Right ventricle myocardium superior (tissue), 1 donor: ENCODE results near the gene MPLKIP. TPM values are rescaled to one million over a fixed set of nuclear protein-coding genes. Genes with fewer than 3 reads are reported as not detected.
"Not testable (repeated sequence)": the region's sequence is repeated elsewhere in the genome, so short reads cannot be mapped to it uniquely, and the experiment has no call there.

Experiments
- ATAC-seq: fragments of 200-7000 bp; cut with Tn5 transposase; one replicate; pipeline ENCODE4 v1.9.1; 2020; ENCODE audit warnings: mild to moderate bottlenecking; ENCODE audit not compliant: poor library complexity
- DNase-seq: peaks from one replicate; pipeline ENCODE4 v3.0.0-alpha.2; 2020
- intact Hi-C: fragments of 100-400 bp; cut with DNase I; formaldehyde crosslinking; loops from one replicate; pipeline ENCODE4 v1.11.2; 2022
- total RNA-seq: library from RNA; stranded (reverse); fragmentation: NEBNext Ultra II Directional; extraction: Animal tissue kit (Norgen Biotek cat#: 25700); gene quantifications from one replicate; pipeline ENCODE4 v1.2.1, GENCODE V29; 2021
- donor health status: DM: no; HTN: yes; CAD: no; lungs with severe emphysema.

Gene MPLKIP
- total RNA-seq, 1 donor from 2014 or later: 13.6 TPM

DNA sequence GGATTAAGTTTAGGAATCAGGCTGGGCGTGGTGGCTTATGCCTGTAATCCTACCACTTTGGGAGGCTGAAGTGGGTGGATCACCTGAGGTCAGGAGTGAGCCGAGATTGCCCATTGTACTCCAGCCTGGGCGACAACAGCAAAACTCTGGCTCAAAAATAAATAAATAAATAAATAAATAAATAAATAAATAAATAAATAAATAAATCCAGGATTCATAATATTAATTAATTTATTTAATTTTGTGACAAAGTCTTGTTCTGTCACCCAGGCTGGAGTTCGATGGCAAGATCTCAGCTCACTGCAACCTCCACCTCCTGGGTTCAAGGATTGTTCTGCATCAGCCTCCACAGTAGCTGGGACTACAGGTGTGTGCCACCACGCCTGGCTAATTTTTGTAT, 4.6 kb upstream of the MPLKIP start:
- intact Hi-C loops: no loop called here
- DNase-seq: no peak
- ATAC-seq: no peak

DNA sequence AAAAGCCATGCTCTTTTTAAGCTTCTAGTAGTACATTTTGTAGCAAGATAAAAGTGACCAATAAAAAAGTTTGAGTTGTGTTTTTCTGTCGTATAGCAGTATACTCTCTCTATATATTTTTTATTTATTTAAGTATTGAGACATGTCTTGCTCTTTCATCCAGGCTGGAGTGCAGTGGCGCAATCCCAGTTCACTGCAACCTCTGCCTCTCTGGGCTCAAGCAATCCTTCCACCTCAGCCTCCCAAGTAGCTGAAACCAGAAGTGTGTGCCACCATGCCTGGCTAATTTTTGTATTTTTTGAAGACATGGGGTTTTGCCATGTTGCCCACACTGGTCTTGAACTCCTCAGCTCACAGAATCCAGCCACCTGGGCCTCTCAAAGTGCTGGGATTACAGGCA, 3.1 kb upstream of the MPLKIP start:
- no peak for DNase-seq
- ATAC-seq: no peak
- intact Hi-C loops: no loop called here

DNA sequence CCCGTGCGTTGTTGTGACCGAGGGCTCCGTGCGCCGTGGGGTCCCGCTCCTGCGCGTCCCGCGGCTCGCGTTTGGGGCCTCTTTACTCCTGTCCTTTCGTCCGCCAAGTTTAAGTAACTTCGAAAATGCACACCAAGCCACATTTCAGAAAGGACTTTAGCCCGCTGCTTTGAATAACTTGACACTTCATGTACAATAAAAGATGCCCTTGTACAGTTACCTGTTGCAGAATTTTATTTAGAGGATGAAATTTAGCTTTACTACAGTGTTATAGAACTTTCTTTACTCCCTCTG, 842 bp upstream of the MPLKIP start:
- intact Hi-C loops: no loop called here
- ATAC-seq (no peak), DNase-seq (peak; percentile 59)

DNA sequence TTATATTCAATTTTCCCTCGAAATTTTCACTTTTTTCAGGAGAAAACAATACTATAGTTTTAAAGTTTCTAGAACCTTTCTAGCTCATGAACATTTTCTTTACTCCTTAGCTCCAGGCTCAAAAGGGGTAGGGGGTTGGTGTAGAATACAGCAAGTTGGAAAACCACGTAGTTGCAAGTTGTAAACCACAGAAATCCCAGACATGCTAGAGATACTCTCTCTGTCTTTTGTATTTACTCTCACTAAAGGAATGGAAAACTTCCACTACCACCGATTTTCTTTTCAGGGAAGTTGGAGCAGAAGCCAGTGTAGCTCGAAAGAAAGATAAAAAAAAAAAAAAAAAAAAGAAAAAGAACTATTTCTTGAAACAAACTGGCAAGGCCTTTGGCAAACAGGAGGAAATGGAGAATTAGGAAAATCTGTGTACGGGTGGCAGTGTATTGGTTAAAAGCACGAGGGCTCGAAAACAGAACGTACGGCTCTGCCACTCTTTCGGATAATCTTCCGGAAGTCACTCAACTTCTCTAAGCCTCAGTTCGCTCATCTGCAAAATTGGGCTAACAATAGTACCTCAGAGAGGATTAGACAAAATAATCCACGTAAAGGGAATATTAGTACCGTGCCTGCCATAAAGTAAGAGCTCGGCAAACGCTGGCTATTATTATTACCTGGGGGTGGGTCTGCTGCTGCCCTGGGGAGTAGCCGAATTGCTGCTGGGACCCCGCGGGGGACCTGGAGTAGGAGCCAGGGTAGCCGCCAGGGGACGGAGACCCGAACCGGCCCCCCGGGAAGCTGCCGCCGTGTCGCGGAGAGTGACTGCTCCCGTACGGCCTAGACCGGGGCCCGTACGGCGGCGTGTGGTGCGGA, 628 bp downstream of the MPLKIP start:
- peak; percentile 78 for ATAC-seq
- no peak for DNase-seq
- intact Hi-C loops: no loop called here

DNA sequence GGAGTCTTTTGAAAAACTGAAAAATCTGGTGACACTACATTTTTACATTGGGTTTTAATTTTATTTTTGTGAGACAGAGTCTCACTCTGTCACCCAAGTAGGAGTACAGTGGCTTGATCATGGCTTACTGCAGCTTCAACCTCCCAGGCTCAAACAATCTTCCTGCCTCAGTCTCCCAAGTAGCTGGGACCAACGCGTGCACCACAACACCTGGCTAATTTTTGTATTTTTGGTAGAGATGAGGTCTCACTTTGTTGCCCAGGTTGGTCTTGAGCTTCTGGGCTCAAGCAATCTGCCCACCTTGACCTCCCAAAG, 11.5 kb downstream of the MPLKIP start:
- ATAC-seq (no peak), DNase-seq (no peak)
- intact Hi-C loops: no loop called here

DNA sequence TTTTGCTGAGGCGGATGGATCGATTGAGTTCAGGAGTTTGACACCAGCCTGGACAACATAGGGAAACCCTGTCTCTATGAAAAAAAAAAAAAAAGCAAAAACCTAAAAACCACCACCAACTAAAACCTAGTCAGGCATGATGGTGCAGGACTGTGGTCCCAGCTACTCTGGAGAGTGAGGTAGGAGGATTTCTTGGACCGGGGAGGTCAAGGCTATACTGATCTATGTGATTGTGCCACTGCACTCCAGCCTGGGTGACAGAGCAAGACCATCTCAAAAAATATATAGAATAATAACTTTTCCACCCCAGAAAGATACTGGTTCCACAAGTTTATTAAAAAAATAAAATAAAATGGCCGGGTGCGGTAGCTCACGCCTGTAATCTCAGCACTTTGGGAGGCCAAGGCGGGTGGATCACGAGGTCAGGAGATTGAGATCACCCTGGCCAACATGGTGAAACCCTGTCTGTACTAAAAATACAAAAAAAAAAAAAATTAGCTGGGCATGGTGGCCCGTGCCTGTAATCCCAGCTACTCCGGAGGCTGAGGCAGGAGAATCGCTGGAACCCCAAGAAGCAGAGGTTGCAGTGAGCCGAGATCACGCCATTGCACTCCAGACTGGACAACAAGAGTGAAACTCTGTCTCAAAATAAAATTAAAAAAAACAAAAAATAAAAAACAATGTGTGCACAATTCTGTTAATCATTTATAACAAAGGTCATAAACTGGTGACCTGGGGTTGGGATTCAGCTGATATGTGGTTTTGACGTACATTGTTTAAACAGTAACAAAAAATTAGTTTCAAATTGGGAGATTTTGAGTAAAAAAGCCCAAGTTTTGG, 12.1 kb downstream of the MPLKIP start:
- DNase-seq, intact Hi-C loops, ATAC-seq: not testable (repeated sequence)

DNA sequence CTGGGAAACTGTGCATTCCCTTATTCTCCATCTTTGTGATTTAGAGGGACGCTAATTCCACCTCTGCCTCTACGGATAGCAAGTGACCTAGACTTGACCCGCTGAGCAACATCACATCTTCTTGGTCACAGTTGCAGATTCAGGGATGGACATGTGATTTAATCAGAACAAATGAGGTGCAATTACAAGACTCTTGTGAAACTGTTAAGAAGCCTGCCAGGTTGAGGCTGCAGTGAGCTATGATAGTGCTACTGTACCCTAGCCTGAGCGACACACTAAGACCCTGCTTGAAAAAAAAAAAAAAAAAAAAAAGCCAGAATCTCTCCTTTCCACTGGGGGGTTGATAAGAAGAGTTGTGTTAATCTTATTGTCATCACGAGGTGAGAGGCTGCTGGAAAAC, 14.4 kb downstream of the MPLKIP start:
- ATAC-seq (no peak), DNase-seq (no peak)
- intact Hi-C loops: no loop called here

DNA sequence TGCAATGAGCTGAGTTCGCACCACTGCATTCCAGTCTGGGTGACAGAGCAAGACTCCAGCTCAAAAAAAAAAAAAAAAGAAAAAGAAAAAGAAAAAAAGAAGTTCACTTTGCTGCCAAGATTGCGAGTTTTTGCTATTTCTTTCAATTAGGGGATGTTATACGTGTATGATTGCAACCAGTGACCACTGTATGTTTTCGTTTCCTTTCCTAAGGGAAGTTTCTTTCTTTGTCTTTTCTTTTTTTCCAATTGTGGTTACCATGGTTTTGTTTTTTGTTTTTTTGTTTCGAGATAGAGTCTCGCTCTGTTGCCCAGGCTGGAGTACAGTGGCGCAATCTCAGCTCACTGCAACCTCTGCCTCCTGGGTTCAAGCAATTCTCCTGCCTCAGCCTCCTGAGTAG, 16.2 kb downstream of the MPLKIP start:
- intact Hi-C loops, ATAC-seq, DNase-seq: not testable (repeated sequence)

DNA sequence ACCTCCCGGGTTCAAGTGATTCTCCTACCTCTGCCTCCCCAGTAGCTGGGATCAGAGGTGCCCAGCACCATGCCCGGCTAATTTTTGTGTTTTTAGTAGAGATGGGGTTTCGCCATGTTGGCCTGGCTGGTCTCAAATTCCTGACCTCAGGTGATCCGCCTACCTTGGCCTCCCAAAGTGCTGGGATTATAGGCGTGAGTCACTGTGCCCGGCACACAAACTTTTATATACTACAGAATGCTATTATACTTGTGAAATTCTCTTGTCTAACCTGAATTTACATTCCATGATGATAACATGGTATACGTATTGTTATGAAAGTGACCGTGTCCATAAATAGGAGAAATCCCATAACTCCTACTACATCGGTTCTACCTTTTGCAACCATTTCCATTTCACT, 17.2 kb downstream of the MPLKIP start:
- DNase-seq, intact Hi-C loops, ATAC-seq: not testable (repeated sequence)

DNA sequence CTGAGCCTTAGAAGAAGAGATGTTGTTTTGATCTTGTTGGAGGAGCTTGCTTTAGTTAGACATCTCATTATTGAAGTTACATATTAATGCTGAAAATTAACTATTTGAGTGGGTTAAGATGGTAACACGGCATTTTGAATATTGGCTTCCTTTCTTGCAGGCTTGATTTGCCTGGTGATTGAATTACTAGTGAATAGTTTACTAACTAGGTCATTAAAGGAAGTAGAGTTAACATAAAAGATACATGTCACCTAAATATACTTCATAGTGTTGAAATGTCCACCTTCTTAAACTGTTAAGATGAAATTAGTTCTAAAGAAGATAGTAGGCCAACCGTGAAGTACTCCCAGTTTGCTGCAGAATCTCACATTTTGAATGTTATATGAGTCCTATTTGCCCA, 18.5 kb downstream of the MPLKIP start:
- intact Hi-C loops: no loop called here
- ATAC-seq: no peak
- DNase-seq: no peak

DNA sequence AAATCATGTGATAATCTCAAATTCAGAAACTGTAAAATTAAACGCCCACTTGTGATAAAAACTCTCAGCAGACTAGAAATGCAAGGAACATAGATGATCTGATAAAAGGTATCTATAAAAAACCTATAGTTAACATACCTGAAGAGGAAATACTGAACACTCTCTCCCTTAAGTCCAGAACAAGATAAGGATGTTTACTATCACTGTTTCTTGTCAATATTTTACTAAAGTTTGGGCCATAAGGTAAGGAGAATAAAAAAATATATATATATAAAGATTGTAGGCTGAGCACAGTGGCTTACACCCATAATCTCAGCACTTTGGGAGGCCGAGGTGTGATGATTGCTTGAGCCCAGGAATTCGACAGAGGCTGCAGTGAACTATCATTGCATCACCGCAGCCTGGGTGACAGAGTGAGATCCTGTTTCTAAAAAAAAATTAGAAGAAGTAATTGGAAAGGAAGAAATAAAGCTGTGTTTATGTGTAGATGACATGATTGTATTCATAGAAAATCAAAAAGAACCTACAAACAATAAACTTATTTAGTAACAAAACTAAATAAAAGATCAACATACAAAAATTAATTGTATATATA, 28.4 kb downstream of the MPLKIP start:
- intact Hi-C loops: no loop called here
- no peak for ATAC-seq
- no peak for DNase-seq

DNA sequence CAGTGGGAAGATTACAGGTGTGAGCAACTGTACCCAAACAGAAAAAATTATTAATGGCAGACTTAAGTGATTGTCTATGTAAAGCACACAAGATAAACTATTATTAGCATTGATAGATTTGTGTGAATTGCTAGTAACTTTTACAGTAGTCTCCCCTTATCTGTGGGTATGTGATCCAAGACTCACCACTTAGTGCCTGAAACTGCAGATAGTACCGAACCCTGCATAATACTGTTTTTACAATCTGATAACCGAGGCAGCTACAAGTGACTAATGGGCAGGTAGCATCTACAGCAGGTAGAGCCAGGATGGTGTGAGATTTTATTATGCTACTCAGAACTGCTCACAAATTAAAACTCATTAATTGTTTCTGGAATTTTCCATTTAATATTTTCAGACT, 31.5 kb downstream of the MPLKIP start:
- DNase-seq: no peak
- no peak for ATAC-seq
- intact Hi-C loops: no loop called here

DNA sequence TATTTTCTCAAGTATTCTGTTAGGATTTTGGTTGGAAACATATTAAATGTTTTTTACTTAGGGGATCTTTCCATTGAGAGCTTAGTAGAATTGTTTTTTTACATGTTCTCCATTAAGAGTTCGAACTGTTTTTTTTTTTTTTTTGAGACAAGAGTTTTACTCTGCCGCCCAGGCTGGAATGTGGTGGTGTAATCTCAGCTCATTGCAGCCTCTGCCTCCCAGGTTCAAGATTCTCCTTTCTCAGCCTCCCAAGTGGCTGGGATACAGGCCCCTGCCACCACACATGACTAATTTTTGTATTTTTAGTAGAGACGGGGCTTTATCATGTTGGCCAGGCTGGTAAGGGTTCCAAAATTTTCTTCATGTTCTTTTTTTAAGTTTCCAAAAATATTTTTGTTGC, 33.2 kb downstream of the MPLKIP start:
- ATAC-seq (no peak), DNase-seq (no peak)
- intact Hi-C loops: no loop called here

DNA sequence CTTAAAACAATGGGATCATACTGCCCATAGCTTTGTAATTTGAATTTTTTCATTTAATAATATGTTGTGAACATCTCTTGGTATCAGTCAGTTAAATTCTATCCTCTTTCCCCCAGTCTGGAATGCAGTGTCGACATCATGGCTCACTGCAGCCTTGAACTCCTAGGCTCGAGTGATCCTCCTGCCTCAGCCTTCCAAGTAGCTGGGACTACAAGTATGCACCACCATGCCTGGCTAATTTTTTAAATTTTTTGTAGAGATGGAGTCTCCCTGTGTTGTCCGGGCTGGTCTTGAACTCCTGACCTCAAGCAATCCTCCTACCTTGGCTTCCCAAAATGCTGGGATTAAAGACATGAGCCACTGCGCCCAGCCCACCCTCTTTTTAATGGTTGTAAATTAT, 34.6 kb downstream of the MPLKIP start:
- ATAC-seq (no peak), DNase-seq (no peak)
- intact Hi-C loops: no loop called here

DNA sequence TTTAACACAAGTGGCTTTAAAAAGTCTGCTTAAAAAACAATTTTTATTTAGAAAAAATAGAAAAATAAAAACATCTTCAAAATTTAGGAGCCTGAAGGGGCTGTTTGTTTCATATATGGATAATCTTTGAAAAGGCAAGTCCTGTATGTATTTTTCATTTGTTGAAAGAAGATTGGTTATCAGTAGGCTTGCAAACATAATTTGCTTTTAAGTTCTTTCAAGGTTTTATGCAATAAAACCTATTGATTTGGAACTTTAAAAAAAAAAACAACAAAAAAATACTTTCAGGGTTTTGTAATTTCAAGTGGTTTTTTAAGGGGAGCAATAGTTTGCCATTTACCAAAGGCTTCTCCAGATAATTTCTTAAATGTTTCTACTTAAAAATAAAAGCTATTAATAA, 35.6 kb downstream of the MPLKIP start:
- no peak for ATAC-seq
- no peak for DNase-seq
- intact Hi-C loops: no loop called here

DNA sequence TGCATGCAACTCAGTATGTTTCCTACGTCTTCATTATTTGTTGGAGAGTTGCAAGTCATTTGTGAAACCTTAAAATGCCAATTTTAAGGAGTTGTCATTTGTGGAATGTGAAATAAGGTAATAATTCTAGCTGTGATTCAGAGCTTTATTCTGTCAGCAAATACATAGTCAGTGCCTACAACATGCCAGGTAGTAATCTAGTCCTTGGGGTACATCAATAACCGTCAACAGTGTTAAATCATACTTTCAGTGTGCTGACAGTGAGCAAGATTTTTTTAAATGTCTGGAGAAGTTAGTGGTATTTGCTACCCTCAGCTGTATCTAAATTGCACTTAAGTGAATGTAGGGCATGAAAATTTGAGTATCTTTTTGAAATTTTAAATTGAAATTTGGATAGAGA, 36.7 kb downstream of the MPLKIP start:
- DNase-seq: no peak
- intact Hi-C loops: no loop called here
- ATAC-seq: no peak

DNA sequence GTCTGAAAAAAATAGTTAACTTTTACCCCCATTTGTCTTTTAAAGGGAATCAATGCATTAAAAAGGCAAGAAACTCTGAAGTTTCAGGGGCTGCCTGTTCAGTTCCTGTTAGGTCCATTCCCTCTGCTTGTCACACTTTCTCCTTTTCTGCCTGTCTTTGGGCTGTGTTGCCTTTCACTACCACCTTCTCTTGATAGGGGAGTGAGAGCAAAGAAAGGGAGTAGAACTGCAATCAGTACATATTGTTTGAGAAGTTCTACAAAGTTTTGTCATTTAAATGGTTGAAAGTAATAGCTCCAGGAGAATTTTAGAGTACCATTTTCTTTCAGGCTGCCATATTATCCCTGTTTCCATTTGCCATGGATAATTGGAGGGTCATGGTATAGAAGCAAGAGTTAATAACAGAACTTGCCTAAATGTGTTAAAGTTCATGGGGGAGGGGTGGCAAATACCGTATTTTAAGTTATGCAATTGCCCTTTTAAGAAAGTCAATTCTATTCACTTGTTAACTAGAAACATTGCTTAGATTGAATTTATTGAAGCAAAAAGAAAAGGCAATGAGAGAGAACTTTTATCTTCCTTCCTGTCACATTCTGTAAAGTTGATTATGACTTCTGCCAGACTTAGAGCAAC, 38.6 kb downstream of the MPLKIP start:
- ATAC-seq (no peak), DNase-seq (no peak)
- intact Hi-C loops: no loop called here

DNA sequence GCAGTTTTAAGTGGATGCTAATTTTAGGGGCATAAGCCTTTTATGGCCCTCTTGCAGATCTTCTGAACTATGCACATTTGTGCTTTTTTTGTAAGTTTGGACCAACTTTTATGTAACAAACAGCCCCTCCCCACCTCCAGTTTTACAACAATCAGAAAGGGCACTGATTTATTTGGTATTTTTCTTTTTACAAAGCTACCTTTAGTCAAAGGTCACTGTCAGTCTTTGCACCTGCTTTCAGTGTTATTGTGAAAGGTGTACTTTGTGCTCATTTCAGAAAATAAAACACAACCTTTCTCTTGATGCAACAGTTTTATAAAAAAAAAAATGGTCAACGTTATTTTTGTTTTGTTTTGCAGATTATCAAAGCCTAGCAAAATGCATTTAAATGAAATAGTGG, 39.2 kb downstream of the MPLKIP start:
- intact Hi-C loops: no loop called here
- no peak for DNase-seq
- no peak for ATAC-seq

DNA sequence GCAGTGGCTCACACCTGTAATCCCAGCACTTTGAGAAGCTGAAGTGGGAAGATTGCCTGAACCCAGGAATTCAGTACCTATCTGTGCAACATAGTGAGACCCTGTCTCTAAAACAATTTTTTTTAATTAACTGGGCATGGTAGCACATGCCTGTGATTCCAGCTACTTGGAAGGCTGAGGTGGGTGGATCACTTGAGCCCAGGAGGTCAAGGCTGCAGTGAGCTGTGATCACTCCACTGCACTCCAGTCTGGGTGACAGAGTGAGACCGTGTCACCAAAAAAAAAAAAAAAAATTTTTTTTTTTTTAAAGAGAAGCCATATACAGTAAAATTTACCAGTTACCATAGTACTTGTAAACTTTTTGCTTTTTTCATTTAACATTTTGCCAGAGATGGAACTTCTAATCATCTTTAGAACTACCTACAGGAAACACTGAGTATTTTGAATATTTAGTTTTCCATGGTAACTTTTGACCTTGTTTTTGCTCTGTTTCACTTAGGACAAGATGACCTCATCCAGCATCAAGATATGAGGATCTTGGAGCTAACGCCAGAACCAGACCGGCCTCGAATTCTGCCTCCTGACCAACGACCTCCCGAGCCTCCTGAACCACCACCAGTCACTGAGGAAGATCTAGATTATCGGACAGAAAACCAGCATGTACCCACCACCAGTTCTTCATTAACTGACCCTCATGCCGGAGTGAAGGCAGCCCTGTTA, 40.6 kb downstream of the MPLKIP start:
- ATAC-seq (peak; percentile 38), DNase-seq (no peak)
- intact Hi-C loops: no loop called here
